DMS 273 (cell line): ENCODE measurements around the gene ZSCAN30.
"Not testable (repeated sequence)": the region's sequence is repeated elsewhere in the genome, so short reads cannot be mapped to it uniquely, and the experiment has no call there.

Experiments
- DNase-seq: peaks from one replicate; lab custom pipeline; 2025; ENCODE audit not compliant: unreplicated experiment; lab: John Stamatoyannopoulos, UW

The ZSCAN30 gene

GRCh38 chr18:35239314-35239713, 50.7 kb downstream of the ZSCAN30 start:
- DNase-seq: peak; percentile 28

GRCh38 chr18:35236571-35237363, 53.3 kb downstream of the ZSCAN30 start:
- no peak for DNase-seq

GRCh38 chr18:35231052-35231451, 59.0 kb downstream of the ZSCAN30 start:
- DNase-seq: peak; percentile 87

GRCh38 chr18:35227254-35227653, 62.8 kb downstream of the ZSCAN30 start:
- DNase-seq: no peak

- no peak for DNase-seq
These were observed 66.2 kb downstream of the ZSCAN30 start for GRCh38 chr18:35223797-35224196.

- no peak for DNase-seq
These were observed 69.6 kb downstream of the ZSCAN30 start for GRCh38 chr18:35220424-35220823.

GRCh38 chr18:35219331-35219730, 70.7 kb downstream of the ZSCAN30 start:
- not testable (repeated sequence) for DNase-seq

GRCh38 chr18:35216611-35217010, 73.4 kb downstream of the ZSCAN30 start:
- not testable (repeated sequence) for DNase-seq

GRCh38 chr18:35215026-35215425, 75.0 kb downstream of the ZSCAN30 start:
- no peak for DNase-seq

GRCh38 chr18:35205746-35206458, 84.1 kb downstream of the ZSCAN30 start:
- not testable (repeated sequence) for DNase-seq

GRCh38 chr18:35205199-35205712, 84.8 kb downstream of the ZSCAN30 start:
- DNase-seq: no peak

GRCh38 chr18:35203067-35203466, 87.0 kb downstream of the ZSCAN30 start:
- peak; percentile 39 for DNase-seq

GRCh38 chr18:35201256-35201931, 88.6 kb downstream of the ZSCAN30 start:
- peak; percentile 95 for DNase-seq
